Fibroblast of lung (primary cell): Measurements from ENCODE around the gene SMG6. TPM values are rescaled to one million over a fixed set of nuclear protein-coding genes. Genes with fewer than 3 reads are reported as not detected.

ENCODE experiments used
- DNase-seq, 2 donors: peaks; one replicate each; pipeline versions ENCODE4 v3.0.0 to v3.0.0-alpha.2; 2010; ENCODE audit warnings: low read depth in 2 of 2
- H2AFZ ChIP-seq: 2 replicates; pipeline ENCODE4 v1.5.1; 2012; ENCODE audit warnings: low read length, control low read depth, inconsistent platforms
- H3K27ac ChIP-seq: 2 replicates; pipeline ENCODE4 v1.5.1; 2011; ENCODE audit warnings: low read length, control low read depth; ENCODE audit not compliant: insufficient read depth
- H3K27me3 ChIP-seq: 2 replicates; pipeline ENCODE4 v1.5.1; 2011; ENCODE audit warnings: mild to moderate bottlenecking, low read length; ENCODE audit not compliant: control insufficient read depth, insufficient read depth
- H3K36me3 ChIP-seq: 2 replicates; pipeline ENCODE4 v1.5.1; 2011; ENCODE audit warnings: low read length; ENCODE audit not compliant: control insufficient read depth, insufficient read depth
- H3K4me1 ChIP-seq: 2 replicates; pipeline ENCODE4 v1.5.1; 2011; ENCODE audit warnings: low read length; ENCODE audit not compliant: control insufficient read depth, insufficient read depth; ENCODE audit errors: extremely low read depth
- H3K4me2 ChIP-seq: 2 replicates; pipeline ENCODE4 v1.5.1; 2011; ENCODE audit warnings: low read length, control low read depth; ENCODE audit not compliant: insufficient read depth; ENCODE audit errors: extremely low read depth
- H3K4me3 ChIP-seq, 4 experiments: fragments of 200-600 bp in 1 of 4; sonication (generic) in 1 of 4; replicated peaks in 1 of 4; 2 replicates each; pipeline ENCODE4 v1.5.1; 2011 to 2016; ENCODE audit warnings: low read length in 4 of 4, low read depth in 3 of 4, mild to moderate bottlenecking in 3 of 4, control low read depth in 2 of 4, inconsistent platforms in 1 of 4, mixed read lengths in 1 of 4; ENCODE audit not compliant: insufficient read depth in 1 of 4; ENCODE audit errors: control extremely low read depth in 1 of 4
- H3K79me2 ChIP-seq: 2 replicates; pipeline ENCODE4 v1.5.1; 2012; ENCODE audit warnings: mild to moderate bottlenecking, low read length, inconsistent platforms; ENCODE audit not compliant: control insufficient read depth, insufficient read depth
- H3K9ac ChIP-seq: 2 replicates; pipeline ENCODE4 v1.5.1; 2011; ENCODE audit warnings: mild to moderate bottlenecking, low read length, control low read depth; ENCODE audit not compliant: insufficient read depth
- H3K9me3 ChIP-seq: 2 replicates; pipeline ENCODE4 v1.5.1; 2012; ENCODE audit warnings: low read depth, low read length; ENCODE audit not compliant: control insufficient read depth, insufficient read depth
- H4K20me1 ChIP-seq: 2 replicates; pipeline ENCODE4 v1.5.1; 2011; ENCODE audit warnings: low read length; ENCODE audit not compliant: control insufficient read depth, insufficient read depth; ENCODE audit errors: extremely low read depth
- CTCF ChIP-seq, 2 donors: IDR thresholded peaks in 1 of 2; conservative IDR thresholded peaks in 1 of 2; 1 replicate in 1 of 2; 2 replicates in 1 of 2; pipeline ENCODE4 v1.5.1; 2011 to 2012; ENCODE audit warnings: low read length in 2 of 2, control low read depth in 1 of 2, inconsistent platforms in 1 of 2, low read depth in 1 of 2, mild to moderate bottlenecking in 1 of 2
- EZH2 ChIP-seq: IDR thresholded peaks from 2 replicates; pipeline ENCODE4 v1.5.1; 2012; ENCODE audit warnings: low read length, control low read depth, mild to moderate bottlenecking; ENCODE audit errors: missing control alignments
- polyA plus RNA-seq, 2 donors: library from polyadenylated mRNA; depleted of rRNA in 1 of 2; stranded (reverse) in 1 of 2; unstranded in 1 of 2; fragments of >200 nt; gene quantifications; 2 replicates each; pipeline ENCODE4 v1.2.1, GENCODE V29; 2011 to 2012; ENCODE audit warnings: missing spikeins in 1 of 2
- total RNA-seq: library from RNA; depleted of rRNA; stranded (reverse); fragments of >200 nt; gene quantifications from 2 replicates; pipeline ENCODE4 v1.2.1, GENCODE V29; 2014

Gene SMG6
- total and polyA plus RNA-seq, 2 donors (not counting 1 experiment from before 2014, with no cell fraction given): 14.7 to 29.9 TPM

- Histone ChIP-seq H3K79me2 (peaks cover 15% of the 10 kb centered on the region), H3K36me3 (peaks cover 9% of the 10 kb centered on the region), H3K4me2 (no peak overlapping the region), H3K9me3 (no peaks in the 10 kb centered on the region), H3K4me3 (no peak overlapping the region), H2AFZ (no peak overlapping the region), H4K20me1 (no peaks in the 10 kb centered on the region), H3K27me3 (no peaks in the 10 kb centered on the region), H3K27ac (no peak overlapping the region), H3K4me1 (peaks cover 21% of the 10 kb centered on the region), H3K9ac (no peak overlapping the region)
- TF ChIP-seq CTCF (conservative IDR thresholded peaks at IDR 0.05 in 1 of 2, IDR thresholded peaks at IDR 0.05 in 1 of 2; ENCODE audit: low read depth in 1 of 2, low read length in 2 of 2) (no peak), EZH2 (no peak)
- DNase-seq: no peak
Measured at GRCh38 chr17:2044263-2044894, 259.2 kb downstream of the SMG6 start.

DNA sequence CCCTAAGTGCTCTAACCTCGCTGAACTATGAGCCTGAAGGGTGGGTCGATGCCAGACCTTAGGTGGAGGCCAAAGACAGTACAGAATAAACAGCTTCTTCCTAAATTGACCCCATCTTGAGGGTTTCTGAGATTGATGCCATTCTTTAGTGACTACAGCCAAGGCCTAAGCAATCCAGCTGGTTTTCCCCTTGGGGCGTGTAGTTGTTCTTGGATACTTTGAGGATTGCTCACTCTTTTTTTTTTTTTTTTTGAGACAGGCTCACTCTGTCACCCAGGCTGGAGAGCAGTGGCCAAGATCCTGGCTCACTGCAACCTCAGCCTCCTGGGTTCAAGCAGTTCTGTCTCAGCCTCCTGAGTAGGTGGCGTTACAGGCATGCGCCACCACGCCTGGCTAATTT lies 259.8 kb downstream of the SMG6 start:
- Histone ChIP-seq H3K9ac (no peak overlapping the region), H3K9me3 (no peaks in the 10 kb centered on the region), H3K4me1 (peaks cover 16% of the 10 kb centered on the region), H3K4me2 (no peak overlapping the region), H3K27me3 (no peaks in the 10 kb centered on the region), H3K27ac (peak overlapping the region; percentile 92), H4K20me1 (no peaks in the 10 kb centered on the region), H3K36me3 (peaks cover 9% of the 10 kb centered on the region), H3K79me2 (peaks cover 15% of the 10 kb centered on the region), H3K4me3 (peak overlapping the region in 1 of 4 experiments; percentile 17), H2AFZ (no peak overlapping the region)
- no peak for TF ChIP-seq CTCF (conservative IDR thresholded peaks at IDR 0.05 in 1 of 2, IDR thresholded peaks at IDR 0.05 in 1 of 2; ENCODE audit: low read depth in 1 of 2, low read length in 2 of 2)
- no peak for TF ChIP-seq EZH2
- peak; percentile 57 to 82 for DNase-seq

- no peak for DNase-seq
Measured at GRCh38 chr17:2042933-2043332, 260.7 kb downstream of the SMG6 start.

More at GRCh38 chr17:2042933-2043332, 260.7 kb downstream of the SMG6 start:
- peak overlapping the region; percentile 92 for H3K27ac ChIP-seq
- H3K79me2 ChIP-seq: peaks cover 15% of the 10 kb centered on the region
- peak overlapping the region; percentile 77 to 89 (median 80) for H3K4me3 ChIP-seq
- peak overlapping the region; percentile 97 for H3K4me2 ChIP-seq
- no peak overlapping the region for H3K9ac ChIP-seq
- H3K9me3 ChIP-seq: no peaks in the 10 kb centered on the region
- H3K4me1 ChIP-seq: peaks cover 16% of the 10 kb centered on the region
- no peak overlapping the region for H2AFZ ChIP-seq
- H3K36me3 ChIP-seq: peaks cover 9% of the 10 kb centered on the region
- H3K27me3 ChIP-seq: no peaks in the 10 kb centered on the region
- no peak for TF ChIP-seq EZH2
- TF ChIP-seq CTCF (conservative IDR thresholded peaks at IDR 0.05 in 1 of 2, IDR thresholded peaks at IDR 0.05 in 1 of 2; ENCODE audit: low read depth in 1 of 2, low read length in 2 of 2): no peak
- no peaks in the 10 kb centered on the region for H4K20me1 ChIP-seq
